Measurements from ENCODE around the gene ZC3H4. TPM values are rescaled to one million over a fixed set of nuclear protein-coding genes. Genes with fewer than 3 reads are reported as not detected.
A peak's percentile ranks its signal among the peaks of the same experiment; 100 is the strongest.

ZC3H4 gene
- total and polyA plus RNA-seq, 9 of the 15 experiments (the other 6 are each of a cell fraction or from before 2014, with no cell fraction given): 2.2 to 75.6 (median 18.3) TPM

- TF ChIP-seq ZBTB5 (IDR thresholded peaks at IDR 0.05) (no peak), MIER1 (IDR thresholded peaks at IDR 0.05; ENCODE audit: low read depth) (no peak), SRSF3 (IDR thresholded peaks at IDR 0.05; ENCODE audit: insufficient read depth, low read length) (no peak), ZBTB11 (CRISPR knock-in tag; IDR thresholded peaks at IDR 0.05) (peak in 1 of 3 experiments; percentile 71; a peak in 2 of 6 replicates), RFX7 (CRISPR knock-in tag; IDR thresholded peaks at IDR 0.05) (no peak), ZNF232 (CRISPR knock-in tag; IDR thresholded peaks at IDR 0.05) (peak; percentile 84), MECOM (CRISPR knock-in tag; IDR thresholded peaks at IDR 0.05) (0 out of 2 replicates have a peak, but pooled peaks have one; percentile 71), MNT (conservative IDR thresholded peaks at IDR 0.05) (peak; percentile 93), FOXP1 (CRISPR knock-in tag; IDR thresholded peaks at IDR 0.05) (peak; percentile 80), TARDBP (IDR thresholded peaks at IDR 0.05) (no peak), DEAF1 (CRISPR knock-in tag; IDR thresholded peaks at IDR 0.05) (no peak; the same call in 1 of the 2 replicates), ARNT (IDR thresholded peaks at IDR 0.05) (no peak), ADNP (tag; IDR thresholded peaks at IDR 0.05) (no peak), ZBTB17 (CRISPR knock-in tag; IDR thresholded peaks at IDR 0.05) (no peak), HDAC8 (tag; IDR thresholded peaks at IDR 0.05) (no peak), NFATC3 (IDR thresholded peaks at IDR 0.05) (no peak), HLTF (IDR thresholded peaks at IDR 0.05) (no peak)
These were observed 17.1 kb upstream of the ZC3H4 start, which contains the start of gene SAE1 (continued) for GRCh38 chr19:47130589-47131227.
